Right ventricle myocardium inferior (tissue), 1 donor: ENCODE results near the gene EYA4. TPM values are rescaled to one million over a fixed set of nuclear protein-coding genes. Genes with fewer than 3 reads are reported as not detected.
"Not testable (repeated sequence)": the region's sequence is repeated elsewhere in the genome, so short reads cannot be mapped to it uniquely, and the experiment has no call there.

Experiments
- ATAC-seq: fragments of 200-7000 bp; cut with Tn5 transposase; one replicate; pipeline ENCODE4 v1.9.1; 2020; ENCODE audit warnings: mild to moderate bottlenecking, moderate library complexity
- DNase-seq: peaks from one replicate; pipeline ENCODE4 v3.0.0; 2021; ENCODE audit errors: missing footprints
- intact Hi-C: fragments of 100-400 bp; cut with DNase I; formaldehyde crosslinking; loops from one replicate; pipeline ENCODE4 v1.11.0; 2022
- total RNA-seq: library from RNA; stranded (reverse); fragmentation: NEBNext Ultra II Directional; extraction: Animal tissue kit (Norgen Biotek cat#: 25700); gene quantifications from one replicate; pipeline ENCODE4 v1.2.1, GENCODE V29; 2021
- donor health status: DM: no; HTN: yes; CAD: no; lungs with severe emphysema.

Gene EYA4
- total RNA-seq, 1 donor from 2014 or later = 19.5 TPM

DNA sequence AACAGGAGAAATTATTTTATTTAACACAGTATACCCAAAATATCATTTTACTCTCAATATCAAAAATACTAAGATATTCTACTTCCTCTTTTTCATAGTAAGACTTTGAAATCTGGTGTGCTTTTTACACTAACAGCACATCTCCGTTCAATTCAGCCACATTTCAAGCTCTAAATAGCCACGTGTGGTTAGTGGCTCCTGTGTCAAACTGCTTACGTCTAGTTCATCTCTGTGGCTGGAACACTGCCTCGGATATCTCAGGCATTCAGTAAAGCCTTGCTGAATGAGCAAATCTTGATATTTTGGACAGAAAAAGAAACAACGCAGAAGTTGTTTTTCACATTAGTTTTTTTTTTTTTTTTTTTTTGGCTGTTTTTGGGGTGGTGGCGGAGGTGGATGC lies 136.1 kb downstream of the EYA4 start:
- ATAC-seq (no peak), DNase-seq (no peak)
- intact Hi-C loops = no loop called here

DNA sequence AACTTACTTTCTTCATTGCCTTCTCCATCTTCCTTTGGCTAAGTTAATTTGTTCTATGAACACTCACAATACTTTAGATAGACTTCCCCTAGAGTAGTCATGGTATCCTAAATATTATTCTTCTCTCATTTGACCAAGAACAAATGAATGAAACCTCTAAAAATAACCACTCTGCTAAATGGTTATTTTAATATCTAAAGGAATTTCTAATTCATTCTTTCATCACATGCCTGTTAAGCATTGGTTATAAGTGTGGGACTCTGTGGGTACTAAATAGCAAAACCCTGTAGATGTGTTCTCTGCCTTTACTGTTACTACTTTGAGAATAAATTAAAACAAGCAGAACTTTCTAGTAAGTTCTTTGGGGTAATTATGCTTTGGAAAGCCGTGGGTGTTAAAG lies 138.9 kb downstream of the EYA4 start:
- no peak for ATAC-seq
- intact Hi-C loops = no loop called here
- DNase-seq = no peak

DNA sequence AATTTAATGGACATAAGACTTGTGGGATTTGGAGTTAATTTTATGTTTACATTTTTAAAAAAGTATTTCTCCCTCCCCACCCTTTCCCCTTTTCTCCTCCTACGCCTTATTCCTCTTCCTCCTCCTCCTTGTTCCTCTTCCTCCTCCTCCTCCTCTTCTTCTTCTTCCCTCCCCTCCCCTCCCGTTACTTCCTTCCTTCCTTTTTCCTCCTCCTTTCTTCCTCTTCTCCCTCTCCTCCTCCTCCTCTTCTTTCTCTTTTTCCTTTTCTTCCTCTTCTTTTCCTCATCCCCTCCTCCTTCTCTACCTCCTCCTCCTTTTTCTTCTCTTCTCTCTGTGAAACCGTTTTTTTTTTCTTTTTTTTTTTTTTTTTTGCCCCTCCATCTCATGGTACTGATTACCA lies 139.6 kb downstream of the EYA4 start:
- DNase-seq (no peak), ATAC-seq (no peak)
- intact Hi-C loops = no loop called here

DNA sequence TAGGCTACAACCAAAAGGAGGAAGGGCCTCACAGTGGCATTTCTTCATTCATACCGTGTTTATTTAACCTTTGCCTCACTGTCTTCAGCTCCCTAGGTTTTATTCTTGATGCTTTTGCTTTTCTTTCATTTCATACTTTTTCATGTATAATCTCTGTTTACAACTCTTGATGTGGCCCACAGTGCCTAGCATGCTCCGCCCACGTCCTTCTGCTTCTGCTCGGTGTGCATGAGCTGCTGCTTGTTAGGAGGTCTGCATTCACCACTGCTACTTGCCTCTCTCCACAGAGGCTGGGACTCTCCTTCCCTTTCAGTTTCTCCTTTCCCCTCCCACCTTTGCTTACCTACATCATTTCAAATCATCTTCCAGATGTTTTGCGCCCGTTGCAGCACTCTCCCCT lies 147.6 kb downstream of the EYA4 start:
- no peak for ATAC-seq
- intact Hi-C loops = no loop called here
- DNase-seq = no peak

DNA sequence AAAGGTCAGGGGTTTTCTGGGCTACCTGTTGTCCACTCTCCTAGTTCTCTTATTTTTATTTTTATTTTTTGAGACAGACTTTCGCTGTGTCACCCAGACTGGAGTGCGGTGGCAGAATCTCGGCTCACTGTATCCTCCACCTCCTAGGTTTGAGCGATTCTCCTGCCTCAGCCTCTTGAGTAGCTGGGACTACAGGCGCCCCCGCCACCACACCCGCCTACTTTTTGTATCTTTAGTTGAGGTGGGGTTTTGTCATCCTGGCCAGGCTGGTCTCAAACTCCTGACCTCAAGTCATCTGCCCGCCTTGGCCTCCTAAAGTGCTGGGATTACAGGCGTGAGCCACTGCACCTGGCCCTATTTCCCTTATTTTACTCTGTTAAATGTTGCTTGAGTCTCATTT lies 149.0 kb downstream of the EYA4 start:
- ATAC-seq = no peak
- intact Hi-C loops = no loop called here
- no peak for DNase-seq

DNA sequence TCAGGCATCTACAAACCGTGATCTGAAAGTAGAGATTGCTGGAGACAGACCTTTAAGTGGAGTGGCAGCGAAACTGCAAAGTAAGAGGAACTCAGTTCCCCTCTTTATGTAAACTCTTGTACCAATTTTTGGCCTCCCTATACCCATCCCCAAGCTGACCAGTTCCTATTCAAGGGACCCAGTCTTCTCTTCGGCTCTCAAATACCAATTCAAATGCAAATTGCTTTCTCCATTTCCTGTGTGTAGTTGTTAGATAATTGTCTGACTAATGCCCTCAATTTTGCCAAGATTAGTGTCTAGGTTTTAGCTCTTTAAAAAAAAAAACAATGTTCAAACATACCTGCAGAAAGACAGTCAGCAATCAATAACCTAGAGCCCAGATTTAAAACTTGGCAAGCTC lies 150.9 kb downstream of the EYA4 start:
- no peak for ATAC-seq
- DNase-seq = no peak
- intact Hi-C loops = no loop called here

DNA sequence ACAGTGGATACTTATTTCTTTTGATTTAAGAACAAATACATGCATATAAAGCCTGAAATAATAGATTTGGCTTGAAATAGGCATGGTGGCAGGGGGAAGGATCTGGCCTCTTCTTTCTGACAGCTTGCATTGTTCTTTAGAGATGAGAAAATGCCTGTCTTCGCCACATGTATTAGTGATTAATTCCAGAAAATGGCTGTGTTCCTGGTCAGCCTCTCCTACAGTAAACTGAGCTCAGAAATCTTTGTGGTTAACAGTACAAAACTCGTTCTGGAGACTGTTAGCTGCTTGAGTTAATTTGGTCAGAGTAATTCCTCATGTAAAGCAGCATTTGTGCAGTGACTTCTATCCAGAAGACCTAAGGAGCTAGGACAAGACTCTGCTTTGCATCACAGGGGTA lies 151.5 kb downstream of the EYA4 start:
- intact Hi-C loops = no loop called here
- no peak for DNase-seq
- no peak for ATAC-seq

DNA sequence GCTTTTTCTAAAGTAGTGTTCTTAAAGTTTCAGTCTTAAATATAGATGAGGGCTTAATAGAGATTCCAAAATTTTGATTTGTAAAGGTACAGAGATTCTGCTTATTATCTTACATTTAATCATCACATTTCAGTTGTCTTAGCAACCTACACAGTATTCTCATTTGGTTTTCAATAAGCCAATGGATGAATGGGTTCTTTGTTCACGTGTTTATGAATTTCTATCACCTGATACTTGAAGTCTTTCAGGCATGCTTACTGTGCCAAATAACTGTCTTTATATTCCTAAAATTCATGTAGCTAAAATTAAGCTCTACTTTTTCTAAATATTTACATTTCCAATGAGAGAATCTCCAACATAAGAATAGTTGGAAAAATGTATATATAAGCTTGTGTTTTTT lies 152.7 kb downstream of the EYA4 start:
- intact Hi-C loops = no loop called here
- ATAC-seq (no peak), DNase-seq (no peak)

DNA sequence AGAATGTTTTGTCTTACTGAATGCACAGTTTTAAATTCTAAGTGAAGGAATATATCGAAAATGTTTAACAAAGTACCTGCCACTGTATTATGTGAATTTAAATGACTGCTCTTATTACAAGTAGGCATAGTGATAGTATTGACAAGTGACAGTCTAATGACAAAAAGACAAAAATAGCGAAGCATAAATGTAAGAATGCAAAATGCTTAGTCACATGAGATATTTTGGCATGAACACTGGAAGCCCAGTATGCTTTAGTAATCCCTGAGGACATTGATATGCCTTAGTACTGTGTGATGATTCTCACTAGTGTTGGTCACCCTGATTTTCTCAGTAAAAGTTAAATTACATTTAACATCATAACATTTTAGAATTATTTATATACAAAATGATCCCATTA lies 153.5 kb downstream of the EYA4 start:
- intact Hi-C loops = no loop called here
- DNase-seq (no peak), ATAC-seq (peak; percentile 64)

DNA sequence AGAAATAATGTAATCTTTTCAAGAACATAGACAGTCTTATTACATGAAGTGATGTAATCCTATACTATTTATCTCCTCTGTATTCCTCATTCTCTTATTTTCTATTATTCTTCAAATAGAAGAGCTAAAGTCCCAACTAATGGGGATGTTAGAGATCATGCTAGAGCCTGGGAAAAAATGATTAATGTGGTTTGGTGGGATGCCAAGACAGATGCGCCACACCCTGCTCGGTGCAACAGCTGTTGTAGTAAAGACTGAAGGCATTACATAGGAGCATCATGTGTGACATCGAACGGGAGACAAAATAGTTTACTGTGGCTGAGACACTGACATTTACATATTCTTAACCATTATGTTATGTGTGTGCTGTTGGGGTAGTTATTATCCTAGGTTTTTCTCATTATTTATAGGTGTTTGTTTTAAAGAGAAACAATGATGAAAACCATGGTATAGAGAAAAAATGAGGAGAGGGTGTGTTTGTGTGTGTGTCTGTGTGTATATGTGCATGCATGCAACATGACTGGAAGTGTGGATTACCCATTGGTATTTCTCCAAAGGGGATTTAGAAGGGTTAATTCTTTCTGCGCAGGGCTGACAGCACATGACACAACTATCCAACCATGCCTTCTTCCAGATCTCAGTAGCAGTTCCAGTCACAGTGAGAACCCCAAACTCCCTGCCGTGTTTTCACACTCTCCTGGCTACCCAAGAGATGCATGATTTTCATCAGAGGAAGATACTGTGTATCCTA lies 155.3 kb downstream of the EYA4 start:
- intact Hi-C loops = no loop called here
- DNase-seq (no peak), ATAC-seq (no peak)

DNA sequence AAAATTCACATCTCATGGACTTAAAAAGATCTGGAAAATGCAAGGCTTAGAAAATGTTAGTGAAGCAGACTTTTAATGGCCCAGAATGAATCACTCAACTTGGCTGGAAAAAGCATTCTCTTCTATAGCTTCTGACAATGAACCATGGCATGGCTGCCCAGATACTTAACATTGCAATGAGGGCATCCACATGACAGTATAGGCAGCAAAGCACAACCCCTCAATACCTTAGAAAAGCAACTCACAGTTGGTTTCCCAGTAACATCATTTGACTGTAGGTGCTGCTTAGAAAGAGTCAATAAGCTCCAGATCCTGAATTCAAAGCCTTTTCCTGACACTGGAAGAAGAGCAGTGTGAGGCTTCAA lies 155.8 kb downstream of the EYA4 start:
- intact Hi-C loops = no loop called here

DNA sequence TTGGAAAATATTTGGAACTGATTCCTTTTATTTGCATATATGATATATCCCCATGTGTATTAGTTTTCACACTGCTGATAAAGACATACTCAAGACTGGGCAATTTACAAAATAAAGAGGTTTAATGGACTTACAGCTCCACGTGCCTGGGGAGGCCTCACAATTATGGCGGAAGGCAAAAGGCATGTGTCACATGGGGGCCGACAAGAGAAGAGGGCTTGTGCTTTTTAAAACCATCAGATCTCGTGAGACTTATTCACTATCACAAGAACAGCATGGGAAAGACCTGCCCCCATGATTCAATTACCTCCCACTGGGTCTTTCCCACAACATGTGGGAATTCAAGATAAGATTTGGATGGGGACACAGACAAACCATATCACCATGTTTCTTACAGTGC lies 156.4 kb downstream of the EYA4 start:
- DNase-seq, ATAC-seq: not testable (repeated sequence)

More for the DNA sequence above, 155.8 kb downstream of the EYA4 start:
- DNase-seq = no peak
- no peak for ATAC-seq

DNA sequence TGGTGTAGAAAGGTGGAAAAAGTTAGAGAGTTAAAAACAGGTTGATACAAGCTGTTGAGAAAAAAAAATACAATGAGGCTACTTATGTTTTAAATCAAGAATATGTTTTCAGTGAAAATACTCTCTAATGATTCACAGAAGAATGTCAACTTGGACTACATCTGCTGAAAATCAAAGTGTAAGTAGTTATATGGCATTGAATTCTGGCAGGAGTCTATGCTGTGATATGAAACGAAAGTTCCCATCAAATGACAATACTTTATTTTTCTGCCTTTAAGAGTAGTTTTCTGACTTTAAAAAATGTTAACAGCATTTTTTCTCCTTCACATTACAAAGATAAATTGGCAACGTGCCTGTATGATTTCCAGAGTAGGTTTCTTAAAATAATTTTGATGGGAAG lies 158.3 kb downstream of the EYA4 start:
- intact Hi-C loops = no loop called here
- ATAC-seq (no peak), DNase-seq (no peak)

More for the DNA sequence above, 156.4 kb downstream of the EYA4 start:
- intact Hi-C loops = not testable (repeated sequence)

DNA sequence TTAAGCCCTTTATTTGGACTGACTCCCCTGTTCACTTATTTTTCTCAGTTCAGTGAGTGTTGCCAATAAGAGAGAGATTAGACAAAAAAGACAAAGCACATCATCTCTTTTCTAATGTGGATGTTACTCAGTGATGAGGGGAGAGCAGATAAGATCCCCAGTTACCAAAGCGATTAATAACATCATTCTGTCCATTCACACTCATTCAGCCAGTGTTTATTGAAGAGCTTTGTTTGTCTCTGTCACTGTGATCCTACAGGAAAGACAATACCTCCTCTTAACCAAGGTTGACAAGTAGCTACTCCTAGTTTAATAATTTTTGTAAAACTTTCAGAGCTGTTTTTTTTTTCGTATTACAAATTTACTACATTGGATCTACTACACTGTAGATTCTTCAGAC lies 163.0 kb downstream of the EYA4 start:
- ATAC-seq (no peak), DNase-seq (no peak)
- intact Hi-C loops = no loop called here

DNA sequence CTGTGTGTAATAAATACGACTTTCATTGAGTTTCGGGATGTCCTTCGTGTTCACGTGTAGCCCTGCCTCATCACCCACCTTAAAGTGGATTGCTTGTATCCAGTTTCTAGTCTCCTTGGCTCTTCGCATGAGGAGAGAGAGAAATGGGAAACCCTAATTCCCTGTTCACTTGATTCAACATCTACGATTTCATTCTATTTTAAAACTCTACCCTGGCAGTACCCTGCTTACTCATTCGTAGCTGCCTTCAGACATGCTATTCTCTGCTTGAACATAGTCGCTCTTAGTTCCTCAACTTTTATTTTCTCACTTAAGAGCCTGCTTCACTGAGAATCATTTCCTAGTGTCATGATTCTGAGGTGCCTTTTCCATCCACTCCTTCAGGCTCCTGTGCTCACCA lies 163.6 kb downstream of the EYA4 start:
- DNase-seq (no peak), ATAC-seq (no peak)
- intact Hi-C loops = no loop called here

DNA sequence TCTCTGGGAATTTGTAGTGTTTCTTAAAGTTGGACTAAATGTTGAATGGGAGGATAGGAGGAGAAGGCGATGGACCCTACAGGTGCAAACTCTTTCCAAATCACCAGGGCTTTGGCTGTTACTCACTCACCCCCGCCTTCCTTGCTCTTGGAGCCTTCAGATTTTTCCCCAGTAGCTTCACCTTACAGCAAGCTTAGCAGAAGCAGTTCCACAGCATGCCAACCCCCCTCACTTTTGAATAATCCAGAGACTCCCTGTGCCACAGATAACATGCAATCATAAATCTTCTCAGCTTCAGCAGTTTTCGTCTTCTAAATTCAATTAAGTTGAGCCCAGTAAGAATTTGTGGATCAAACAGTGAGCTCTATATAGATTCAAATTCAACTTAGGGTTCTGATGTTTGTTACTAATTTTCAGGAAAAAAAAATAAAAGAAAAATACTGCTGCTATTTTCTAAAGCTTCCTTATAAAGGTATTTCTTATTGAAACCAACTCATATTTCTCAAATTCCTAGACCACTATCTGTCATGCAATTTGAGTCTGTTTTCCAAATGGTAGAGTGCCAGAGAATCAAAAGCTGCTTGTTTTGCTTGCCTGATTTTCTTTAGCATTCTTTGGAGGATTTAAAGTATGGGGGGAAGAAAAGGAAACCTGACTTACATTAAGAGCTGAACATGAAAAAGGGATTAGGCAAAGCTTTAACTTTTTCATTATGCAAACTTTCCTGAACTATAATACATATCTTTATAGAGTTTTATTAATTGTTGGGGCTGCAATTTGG lies 166.4 kb downstream of the EYA4 start:
- intact Hi-C loops = no loop called here
- ATAC-seq = no peak
- no peak for DNase-seq

DNA sequence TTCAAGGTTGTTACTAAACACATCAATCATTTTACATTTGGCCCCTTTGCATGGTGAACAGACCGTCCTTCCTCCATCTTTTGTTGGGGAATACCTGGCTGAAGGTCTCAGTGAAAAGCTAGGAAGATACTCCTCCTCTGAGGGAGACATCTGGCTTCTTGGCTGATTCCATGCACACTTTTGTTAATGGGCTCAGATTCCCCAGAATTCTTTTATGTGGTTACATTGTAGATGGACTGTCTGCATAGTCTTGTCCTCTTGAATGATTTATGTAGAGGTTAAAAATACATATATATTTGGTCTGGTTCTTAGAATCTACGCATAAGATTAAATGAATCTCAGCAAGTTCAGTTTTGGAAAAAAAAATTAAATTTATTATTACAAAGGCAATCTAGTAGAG lies 167.0 kb downstream of the EYA4 start:
- no peak for ATAC-seq
- intact Hi-C loops = no loop called here

DNA sequence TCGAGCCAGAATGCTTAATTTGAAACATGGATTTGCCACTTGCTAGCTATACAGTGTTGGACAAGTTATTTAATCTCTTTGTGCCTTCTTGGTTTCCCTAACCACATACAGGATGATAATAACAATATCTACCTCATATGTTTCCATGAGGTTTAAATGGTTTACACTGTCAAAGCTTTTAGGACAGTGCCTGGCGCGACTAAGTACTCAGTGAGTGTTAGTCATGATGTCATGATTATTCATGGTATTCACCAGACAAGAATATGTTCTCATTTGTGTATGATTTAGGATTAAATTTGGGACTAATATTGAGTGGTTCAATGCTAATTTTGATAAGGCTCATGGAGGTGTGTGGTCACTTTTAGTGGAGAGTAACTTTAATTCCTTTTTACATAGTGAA lies 167.4 kb downstream of the EYA4 start:
- DNase-seq (no peak), ATAC-seq (no peak)
- intact Hi-C loops = no loop called here

More for the DNA sequence above, 167.0 kb downstream of the EYA4 start:
- DNase-seq = no peak

DNA sequence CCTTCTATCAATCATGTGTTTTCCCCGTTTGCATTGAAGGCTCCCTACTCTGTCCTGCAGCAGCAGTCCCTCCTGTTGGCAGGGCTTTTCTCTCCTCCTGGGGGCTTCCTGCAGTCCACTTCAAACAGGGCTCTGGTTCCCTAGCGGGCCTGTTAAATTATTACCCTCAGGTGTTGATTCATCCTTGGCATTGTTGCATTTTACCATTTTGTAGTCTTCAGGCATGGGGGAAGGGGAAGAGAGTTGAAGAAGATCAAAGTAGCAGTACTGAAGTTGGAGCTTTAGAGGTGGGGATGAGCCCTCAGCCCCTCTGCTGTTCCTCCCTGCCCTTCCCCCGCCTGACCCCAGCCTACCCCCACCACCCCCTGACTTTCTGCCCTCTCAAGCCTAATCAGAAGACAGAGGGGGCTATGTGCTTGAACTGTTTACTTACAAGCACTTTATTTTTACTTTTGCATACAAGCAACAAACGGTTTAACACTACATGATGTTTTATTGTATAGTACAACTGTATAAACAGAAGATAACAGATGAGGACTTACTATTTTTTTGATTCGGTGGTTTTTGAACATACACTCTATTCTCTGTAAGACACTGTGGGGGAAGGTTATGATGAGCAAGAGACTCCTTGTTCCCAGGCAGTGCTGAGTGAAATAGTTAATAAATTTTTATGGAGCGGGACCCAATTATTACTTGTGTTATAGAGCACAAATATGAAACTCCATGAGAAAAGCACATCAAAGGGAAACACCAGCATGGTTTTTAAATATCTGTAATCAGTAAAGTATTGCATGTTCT lies 169.7 kb downstream of the EYA4 start:
- ATAC-seq (no peak), DNase-seq (no peak)
- intact Hi-C loops = no loop called here

DNA sequence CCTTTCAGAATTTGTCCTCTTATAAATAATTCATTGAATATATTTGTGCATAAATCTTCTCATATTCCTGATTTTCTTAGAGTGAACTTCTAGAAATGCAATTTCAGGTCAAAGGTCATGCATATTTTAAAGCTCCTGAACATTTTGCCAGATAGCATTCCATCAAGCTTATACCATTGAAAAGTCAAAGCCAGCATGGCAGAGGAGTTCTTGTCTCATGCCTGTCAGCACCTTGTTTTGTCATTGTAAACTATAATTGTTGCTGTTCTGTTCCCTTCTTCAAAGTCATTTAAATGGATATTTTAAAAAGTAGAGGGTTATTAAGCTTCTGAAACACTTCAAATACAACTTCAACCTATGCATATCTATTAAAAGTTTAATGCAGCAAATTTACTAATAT lies 170.6 kb downstream of the EYA4 start:
- no peak for DNase-seq
- no peak for ATAC-seq
- intact Hi-C loops = no loop called here
